ENCODE results near the gene TMEM97.

Gene TMEM97

DNA sequence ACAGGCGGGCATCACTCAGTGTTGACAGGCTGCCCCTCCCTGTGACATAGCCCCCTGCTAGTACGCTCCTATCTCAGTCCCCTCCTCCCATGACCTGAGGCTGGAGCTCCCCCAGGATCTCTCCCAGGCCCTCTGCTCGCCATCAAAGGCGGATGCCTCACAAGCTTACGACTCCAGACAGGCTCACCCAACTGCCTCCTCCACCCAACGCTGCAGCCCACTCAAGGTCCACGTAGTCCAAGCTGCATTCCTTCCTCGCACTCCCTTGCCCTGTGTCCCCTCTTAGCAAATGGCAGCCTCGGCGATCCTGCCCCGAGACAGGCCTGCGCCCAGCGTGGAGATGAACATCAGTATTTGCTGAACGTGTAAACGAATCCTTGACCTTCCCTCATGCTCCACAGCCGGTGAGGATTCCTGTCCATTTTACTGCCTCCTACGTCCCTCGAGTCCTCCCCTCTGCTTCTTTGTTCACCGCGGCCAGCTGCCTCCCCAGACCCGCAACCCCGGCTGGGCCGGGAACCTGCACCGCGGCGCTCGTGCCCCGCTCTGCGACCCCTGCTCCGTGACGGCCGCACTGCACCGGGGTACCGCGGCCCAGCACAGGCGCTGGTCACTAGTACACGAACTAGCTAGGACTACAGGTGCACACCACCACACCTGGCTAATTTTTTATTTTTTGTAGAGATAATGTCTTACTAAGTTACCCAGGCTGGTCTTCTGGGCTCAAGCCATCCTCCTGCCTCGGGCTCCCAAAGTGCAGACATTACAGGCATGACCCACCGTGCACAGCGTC is 838 bp upstream of the TMEM97 start:
- Histone ChIP-seq H4K20me1 (ENCODE audit: insufficient read depth, low read length) (no peaks in the 10 kb centered on the region), H3K27me3 (ENCODE audit: insufficient read depth, low read length) (no peaks in the 10 kb centered on the region), H3K27ac (ENCODE audit: low read depth, low read length, poor library complexity, severe bottlenecking) (peak overlapping the region; percentile 47), H3K79me2 (ENCODE audit: insufficient read depth, low read length) (peaks cover 40% of the 10 kb centered on the region), H3K9me3 (ENCODE audit: low read length) (no peaks in the 10 kb centered on the region), H3K36me3 (ENCODE audit: insufficient read depth, low read length) (peaks cover 20% of the 10 kb centered on the region; the same call in 1 of the 2 replicates), H3F3A (ENCODE audit: insufficient read depth, low read length) (no peaks in the 10 kb centered on the region), H3K9ac (ENCODE audit: low read length) (peak overlapping the region; percentile 85), H2AFZ (ENCODE audit: low read length) (no peak overlapping the region), H3K4me2 (ENCODE audit: low read length) (peak overlapping the region; percentile 86), H3K4me1 (ENCODE audit: insufficient read depth, low read length, severe bottlenecking) (peaks cover 36% of the 10 kb centered on the region), H3K4me3 (ENCODE audit: low read depth, low read length, poor library complexity, severe bottlenecking) (peak overlapping the region; percentile 87), H3K9me2 (ENCODE audit: low read depth, low read length) (no peaks in the 10 kb centered on the region)
- no peak for TF ChIP-seq EZH2 (IDR thresholded peaks at IDR 0.05; ENCODE audit: borderline replicate concordance, low read length)
- TF ChIP-seq, protein P1, sequence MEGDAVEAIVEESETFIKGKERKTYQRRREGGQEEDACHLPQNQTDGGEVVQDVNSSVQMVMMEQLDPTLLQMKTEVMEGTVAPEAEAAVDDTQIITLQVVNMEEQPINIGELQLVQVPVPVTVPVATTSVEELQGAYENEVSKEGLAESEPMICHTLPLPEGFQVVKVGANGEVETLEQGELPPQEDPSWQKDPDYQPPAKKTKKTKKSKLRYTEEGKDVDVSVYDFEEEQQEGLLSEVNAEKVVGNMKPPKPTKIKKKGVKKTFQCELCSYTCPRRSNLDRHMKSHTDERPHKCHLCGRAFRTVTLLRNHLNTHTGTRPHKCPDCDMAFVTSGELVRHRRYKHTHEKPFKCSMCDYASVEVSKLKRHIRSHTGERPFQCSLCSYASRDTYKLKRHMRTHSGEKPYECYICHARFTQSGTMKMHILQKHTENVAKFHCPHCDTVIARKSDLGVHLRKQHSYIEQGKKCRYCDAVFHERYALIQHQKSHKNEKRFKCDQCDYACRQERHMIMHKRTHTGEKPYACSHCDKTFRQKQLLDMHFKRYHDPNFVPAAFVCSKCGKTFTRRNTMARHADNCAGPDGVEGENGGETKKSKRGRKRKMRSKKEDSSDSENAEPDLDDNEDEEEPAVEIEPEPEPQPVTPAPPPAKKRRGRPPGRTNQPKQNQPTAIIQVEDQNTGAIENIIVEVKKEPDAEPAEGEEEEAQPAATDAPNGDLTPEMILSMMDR (IDR thresholded peaks at IDR 0.05; ENCODE audit: low read length), result no peak

DNA sequence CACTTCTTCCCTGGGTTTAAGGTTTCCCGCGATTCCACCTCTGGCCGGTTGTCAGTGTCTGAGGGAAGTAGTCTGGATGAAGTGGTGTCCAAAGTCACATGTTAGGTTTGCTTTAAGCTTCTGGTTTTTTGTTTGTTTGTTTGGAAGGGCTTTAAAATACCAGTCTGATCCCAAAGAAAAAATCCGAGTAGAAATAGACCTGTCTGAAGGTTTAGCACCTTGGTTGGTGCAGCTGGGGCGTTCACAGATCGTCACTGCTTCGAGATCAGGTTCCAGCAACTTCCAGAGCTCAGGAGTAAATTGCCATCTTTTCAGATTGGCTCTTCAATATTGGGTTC is 567 bp downstream of the TMEM97 start:
- H3K9me3 ChIP-seq (ENCODE audit: low read length), result no peaks in the 10 kb centered on the region
- no peaks in the 10 kb centered on the region for H3K27me3 ChIP-seq (ENCODE audit: insufficient read depth, low read length)
- peak overlapping the region; percentile 59 for H3K27ac ChIP-seq (ENCODE audit: low read depth, low read length, poor library complexity, severe bottlenecking)
- H3K4me3 ChIP-seq (ENCODE audit: low read depth, low read length, poor library complexity, severe bottlenecking), result peak overlapping the region; percentile 87
- peaks cover 20% of the 10 kb centered on the region; the same call in 1 of the 2 replicates for H3K36me3 ChIP-seq (ENCODE audit: insufficient read depth, low read length)
- no peak overlapping the region for H2AFZ ChIP-seq (ENCODE audit: low read length)
- H4K20me1 ChIP-seq (ENCODE audit: insufficient read depth, low read length), result no peaks in the 10 kb centered on the region
- no peaks in the 10 kb centered on the region for H3K9me2 ChIP-seq (ENCODE audit: low read depth, low read length)
- peaks cover 40% of the 10 kb centered on the region for H3K4me1 ChIP-seq (ENCODE audit: insufficient read depth, low read length, severe bottlenecking)
- H3F3A ChIP-seq (ENCODE audit: insufficient read depth, low read length), result no peaks in the 10 kb centered on the region
- peak overlapping the region; percentile 86 for H3K4me2 ChIP-seq (ENCODE audit: low read length)
- peak overlapping the region; percentile 97 for H3K9ac ChIP-seq (ENCODE audit: low read length)
- peaks cover 52% of the 10 kb centered on the region for H3K79me2 ChIP-seq (ENCODE audit: insufficient read depth, low read length)
- no peak for TF ChIP-seq EZH2 (IDR thresholded peaks at IDR 0.05; ENCODE audit: borderline replicate concordance, low read length)
- TF ChIP-seq, protein P1 (IDR thresholded peaks at IDR 0.05; ENCODE audit: low read length), result no peak

DNA sequence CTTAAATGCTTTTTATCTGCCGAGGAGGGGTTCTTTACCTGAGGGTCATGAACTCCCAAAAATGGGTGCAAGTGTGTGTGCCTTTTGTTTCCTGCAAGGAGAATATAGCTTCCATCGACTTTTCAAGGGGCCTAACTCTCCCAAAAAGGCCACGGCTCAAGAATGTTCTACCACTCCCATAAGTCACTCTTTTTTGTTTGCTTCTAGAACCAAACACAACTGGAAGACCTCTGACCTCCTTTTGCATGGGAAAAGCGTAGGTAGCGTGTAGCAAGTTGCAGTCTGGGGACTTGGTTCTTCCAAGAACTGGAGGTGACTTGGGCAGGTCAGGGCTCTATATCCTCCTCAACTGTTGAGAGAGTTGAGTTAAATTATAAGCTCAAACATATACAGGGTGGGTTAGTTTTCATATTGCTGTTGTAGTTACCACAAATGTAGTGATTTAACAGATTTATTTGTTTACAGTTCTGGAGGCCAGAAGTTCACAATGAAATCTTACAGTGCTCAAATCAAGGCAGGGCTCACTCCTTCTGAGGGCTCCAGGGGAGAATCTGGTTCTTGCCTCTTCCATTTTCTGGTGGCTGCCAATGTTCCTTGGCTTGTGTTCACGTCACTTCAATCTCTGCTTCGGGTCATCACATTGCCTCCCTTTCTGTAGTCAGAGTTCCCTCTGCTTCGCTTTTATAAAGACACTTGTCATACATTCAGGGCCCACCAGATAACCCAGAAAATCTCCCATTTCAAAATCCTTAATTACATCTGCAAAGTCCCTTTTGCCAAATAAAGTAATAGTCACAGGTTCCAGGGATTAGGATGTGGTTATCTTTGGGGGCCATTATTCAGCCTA is 1.4 kb downstream of the TMEM97 start:
- peaks cover 40% of the 10 kb centered on the region for H3K4me1 ChIP-seq (ENCODE audit: insufficient read depth, low read length, severe bottlenecking)
- H4K20me1 ChIP-seq (ENCODE audit: insufficient read depth, low read length), result no peaks in the 10 kb centered on the region
- peak overlapping the region; percentile 59 for H3K27ac ChIP-seq (ENCODE audit: low read depth, low read length, poor library complexity, severe bottlenecking)
- H2AFZ ChIP-seq (ENCODE audit: low read length), result no peak overlapping the region
- H3K27me3 ChIP-seq (ENCODE audit: insufficient read depth, low read length), result no peaks in the 10 kb centered on the region
- no peaks in the 10 kb centered on the region for H3K9me2 ChIP-seq (ENCODE audit: low read depth, low read length)
- peak overlapping the region; percentile 87 for H3K4me3 ChIP-seq (ENCODE audit: low read depth, low read length, poor library complexity, severe bottlenecking)
- peaks cover 25% of the 10 kb centered on the region; the same call in 1 of the 2 replicates for H3K36me3 ChIP-seq (ENCODE audit: insufficient read depth, low read length)
- H3K79me2 ChIP-seq (ENCODE audit: insufficient read depth, low read length), result peaks cover 54% of the 10 kb centered on the region
- no peaks in the 10 kb centered on the region for H3K9me3 ChIP-seq (ENCODE audit: low read length)
- peak overlapping the region; percentile 86 for H3K4me2 ChIP-seq (ENCODE audit: low read length)
- peak overlapping the region; percentile 97 for H3K9ac ChIP-seq (ENCODE audit: low read length)
- no peak for TF ChIP-seq EZH2 (IDR thresholded peaks at IDR 0.05; ENCODE audit: borderline replicate concordance, low read length)
- TF ChIP-seq, protein P1 (IDR thresholded peaks at IDR 0.05; ENCODE audit: low read length), result no peak
- no peaks in the 10 kb centered on the region for H3F3A ChIP-seq (ENCODE audit: insufficient read depth, low read length)

Measured in OCI-LY1 (cell line).